Thoracic aorta (tissue), 2 donors: ENCODE results near the gene TMEM170A. TPM values are rescaled to one million over a fixed set of nuclear protein-coding genes. Genes with fewer than 3 reads are reported as not detected.

Experiments
- ATAC-seq: fragments of 150-250 bp; one replicate; pipeline ENCODE4 v1.8.0; 2017; ENCODE audit warnings: low read depth; ENCODE audit not compliant: insufficient number of reproducible peaks, low FRiP score
- DNase-seq: peaks from one replicate; pipeline ENCODE4 v3.0.0-alpha.2; 2020; ENCODE audit warnings: low spot score
- H3K27ac ChIP-seq, 2 donors: fragments of 200-600 bp; sonication (generic); 1 replicate in 1 of 2; 2 replicates in 1 of 2; pipeline ENCODE4 v1.5.1; 2016; ENCODE audit warnings: mild to moderate bottlenecking in 2 of 2, moderate library complexity in 2 of 2
- H3K27me3 ChIP-seq: fragments of 200-600 bp; sonication (generic); replicated peaks from 2 replicates; pipeline ENCODE4 v1.6.0; 2016; ENCODE audit warnings: mild to moderate bottlenecking; ENCODE audit not compliant: insufficient read depth
- H3K36me3 ChIP-seq: fragments of 200-600 bp; sonication (generic); one replicate; pipeline ENCODE4 v1.5.1; 2016
- H3K4me1 ChIP-seq, 2 donors: fragments of 200-600 bp; sonication (generic); 1 replicate in 1 of 2; 2 replicates in 1 of 2; pipeline versions ENCODE4 v1.5.1 to v1.6.0; 2016; ENCODE audit warnings: low read depth in 2 of 2, mild to moderate bottlenecking in 1 of 2; ENCODE audit not compliant: control insufficient read depth in 1 of 2
- H3K4me3 ChIP-seq: fragments of 200-600 bp; sonication (generic); 2 replicates; pipeline ENCODE4 v1.5.1; 2016; ENCODE audit warnings: mild to moderate bottlenecking
- H3K9me3 ChIP-seq: fragments of 200-600 bp; sonication (generic); 2 replicates; pipeline ENCODE4 v1.5.1; 2016
- CTCF ChIP-seq: fragments of 200-600 bp; sonication (generic); IDR thresholded peaks from one replicate; pipeline ENCODE4 v1.5.1; 2019; ENCODE audit warnings: antibody characterized with exemption
- total RNA-seq, 2 donors: library from RNA; depleted of rRNA; stranded (reverse); fragments of >200 nt; gene quantifications; one replicate each; pipeline versions ENCODE4 v1.1.0 to v1.2.3, GENCODE V29; 2016

The TMEM170A gene
- total RNA-seq, 2 donors from 2014 or later, result 11.6 to 29.6 TPM

- Histone ChIP-seq H3K4me1 (no peaks in the 10 kb centered on the region), H3K36me3 (no peaks in the 10 kb centered on the region), H3K9me3 (no peaks in the 10 kb centered on the region), H3K4me3 (no peak overlapping the region), H3K27ac (no peak overlapping the region), H3K27me3 (no peaks in the 10 kb centered on the region)
- TF ChIP-seq CTCF, result no peak
- ATAC-seq (no peak), DNase-seq (no peak)
Observed at GRCh38 chr16:75478480-75479345, 14.2 kb upstream of the TMEM170A start.

GRCh38 chr16:75477680-75478473, 13.4 kb upstream of the TMEM170A start:
- DNase-seq (no peak), ATAC-seq (no peak)
- no peak overlapping the region for H3K27ac ChIP-seq
- no peaks in the 10 kb centered on the region for H3K27me3 ChIP-seq
- H3K4me3 ChIP-seq, result no peak overlapping the region
- TF ChIP-seq CTCF, result no peak
- no peaks in the 10 kb centered on the region for H3K4me1 ChIP-seq
- no peaks in the 10 kb centered on the region for H3K36me3 ChIP-seq
- H3K9me3 ChIP-seq, result no peaks in the 10 kb centered on the region

- Histone ChIP-seq H3K36me3 (no peaks in the 10 kb centered on the region), H3K9me3 (no peaks in the 10 kb centered on the region), H3K27ac (no peak overlapping the region), H3K27me3 (no peaks in the 10 kb centered on the region), H3K4me3 (no peak overlapping the region), H3K4me1 (no peaks in the 10 kb centered on the region)
- no peak for TF ChIP-seq CTCF
- ATAC-seq, result no peak
- DNase-seq, result no peak
Observed at GRCh38 chr16:75476817-75477216, 12.3 kb upstream of the TMEM170A start.

GRCh38 chr16:75475420-75475847, 10.9 kb upstream of the TMEM170A start:
- Histone ChIP-seq H3K9me3 (no peaks in the 10 kb centered on the region), H3K36me3 (no peaks in the 10 kb centered on the region)
- DNase-seq, result no peak

More at GRCh38 chr16:75475420-75475847, 10.9 kb upstream of the TMEM170A start:
- no peak overlapping the region for H3K27ac ChIP-seq
- no peak for TF ChIP-seq CTCF
- no peak overlapping the region for H3K4me3 ChIP-seq
- ATAC-seq, result no peak
- H3K27me3 ChIP-seq, result no peaks in the 10 kb centered on the region
- no peaks in the 10 kb centered on the region for H3K4me1 ChIP-seq
